T-cell (primary cell): ENCODE results near the gene NFIX. TPM values are rescaled to one million over a fixed set of nuclear protein-coding genes. Genes with fewer than 3 reads are reported as not detected.

Experiments used
- ATAC-seq, 4 experiments: fragments of 200-7000 bp in 3 of 4; fragments of 150-1000 bp in 1 of 4; cut with Tn5 transposase; replicated peaks in 1 of 4; 1 replicate in 3 of 4; 2 replicates in 1 of 4; pipeline ENCODE4 v1.10.0; 2021; ENCODE audit warnings: moderate library complexity in 3 of 4, mild to moderate bottlenecking in 2 of 4, moderate number of reproducible peaks in 1 of 4
- CTCF ChIA-PET, 2 donors: fragments of 300-600 bp; sonication (Branson Sonifier 250); formaldehyde crosslinking; loops; one replicate each; lab custom pipeline; 2022; ENCODE audit warnings: antibody characterized with exemption in 2 of 2; lab: Charles Lee
- POLR2A ChIA-PET, 2 donors: fragments of 300-600 bp; sonication (Branson Sonifier 250); formaldehyde crosslinking; loops; one replicate each; lab custom pipeline; 2022; ENCODE audit warnings: antibody characterized with exemption in 2 of 2; lab: Charles Lee
- DNase-seq, 35 experiments: peaks; one replicate each; pipeline versions ENCODE4 v3.0.0 to v3.0.0-alpha.2; 2013 to 2023
- H3K27ac ChIP-seq: one replicate; pipeline ENCODE4 v1.5.1; 2013; ENCODE audit warnings: low read length
- H3K27me3 ChIP-seq, 2 experiments: replicated peaks in 1 of 2; 1 replicate in 1 of 2; 2 replicates in 1 of 2; pipeline versions ENCODE4 v1.6.1 to v1.7.0; 2013; ENCODE audit warnings: low read length in 1 of 2, mixed read lengths in 1 of 2; ENCODE audit not compliant: control insufficient read depth in 2 of 2, insufficient read depth in 2 of 2; ENCODE audit errors: extremely low read depth in 1 of 2
- H3K36me3 ChIP-seq, 2 donors: 1 replicate in 1 of 2; 2 replicates in 1 of 2; pipeline versions ENCODE4 v1.6.1 to v1.7.0; 2013; ENCODE audit warnings: low read length in 1 of 2; ENCODE audit not compliant: control insufficient read depth in 2 of 2, insufficient read depth in 1 of 2; ENCODE audit errors: extremely low read depth in 1 of 2
- H3K4me1 ChIP-seq, 2 experiments: 1 replicate in 1 of 2; 2 replicates in 1 of 2; pipeline versions ENCODE4 v1.6.1 to v1.7.0; 2013; ENCODE audit warnings: low read length in 2 of 2, mixed read lengths in 1 of 2; ENCODE audit not compliant: insufficient read depth in 2 of 2, control insufficient read depth in 1 of 2; ENCODE audit errors: extremely low read depth in 1 of 2
- H3K4me3 ChIP-seq, 2 donors: 1 replicate in 1 of 2; 2 replicates in 1 of 2; pipeline versions ENCODE4 v1.5.1 to v1.7.0; 2013; ENCODE audit warnings: mild to moderate bottlenecking in 2 of 2, low read length in 1 of 2, moderate library complexity in 1 of 2; ENCODE audit not compliant: control insufficient read depth in 1 of 2; ENCODE audit errors: extremely low read depth in 1 of 2
- H3K9me3 ChIP-seq: 2 replicates; pipeline ENCODE4 v1.7.0; 2013
- H3K27ac Mint-ChIP-seq, 2 donors: one replicate each; pipeline ENCODE4 v1.8.0; 2020 to 2021; ENCODE audit warnings: mild to moderate bottlenecking in 2 of 2, mixed read lengths in 2 of 2
- H3K27me3 Mint-ChIP-seq, 2 donors: one replicate each; pipeline ENCODE4 v1.8.0; 2021 to 2022; ENCODE audit warnings: mixed read lengths in 2 of 2
- H3K36me3 Mint-ChIP-seq: one replicate; pipeline ENCODE4 v1.8.0; 2021; ENCODE audit warnings: mixed read lengths
- H3K4me1 Mint-ChIP-seq, 3 donors: one replicate each; pipeline ENCODE4 v1.8.0; 2020 to 2022; ENCODE audit warnings: mixed read lengths in 3 of 3, mild to moderate bottlenecking in 1 of 3
- H3K4me3 Mint-ChIP-seq, 3 donors: one replicate each; pipeline ENCODE4 v1.8.0; 2020 to 2022; ENCODE audit warnings: mild to moderate bottlenecking in 3 of 3, mixed read lengths in 3 of 3, moderate library complexity in 3 of 3
- H3K9me3 Mint-ChIP-seq, 3 donors: one replicate each; pipeline ENCODE4 v1.8.0; 2020 to 2022; ENCODE audit warnings: mixed read lengths in 3 of 3
- WGBS: methylation state at CpG from one replicate; pipeline ENCODE4 v1.1.5; 2013; ENCODE audit warnings: missing lambda C conversion rate; ENCODE audit not compliant: insufficient coverage; 5-methylcytosine and 5-hydroxymethylcytosine counted together
- total RNA-seq, 35 experiments: library from RNA in 6 of 35; stranded (reverse) in 6 of 35; fragments of 120-200 nt in 1 of 35; gene quantifications; one replicate each; pipeline versions ENCODE4 v1.2.1 to v1.2.4 and lab custom pipeline; 2013 to 2026

Gene NFIX
- total RNA-seq = 1 to 10 TPM; 3.9 to 6.6 (median 6.3) TPM
- total RNA-seq (2013) = 1.7 TPM
- 2.6 to 18.7 (median 5.7) reads per million in 29 experiments for total RNA-seq (lab: John Stamatoyannopoulos, UW)

DNA sequence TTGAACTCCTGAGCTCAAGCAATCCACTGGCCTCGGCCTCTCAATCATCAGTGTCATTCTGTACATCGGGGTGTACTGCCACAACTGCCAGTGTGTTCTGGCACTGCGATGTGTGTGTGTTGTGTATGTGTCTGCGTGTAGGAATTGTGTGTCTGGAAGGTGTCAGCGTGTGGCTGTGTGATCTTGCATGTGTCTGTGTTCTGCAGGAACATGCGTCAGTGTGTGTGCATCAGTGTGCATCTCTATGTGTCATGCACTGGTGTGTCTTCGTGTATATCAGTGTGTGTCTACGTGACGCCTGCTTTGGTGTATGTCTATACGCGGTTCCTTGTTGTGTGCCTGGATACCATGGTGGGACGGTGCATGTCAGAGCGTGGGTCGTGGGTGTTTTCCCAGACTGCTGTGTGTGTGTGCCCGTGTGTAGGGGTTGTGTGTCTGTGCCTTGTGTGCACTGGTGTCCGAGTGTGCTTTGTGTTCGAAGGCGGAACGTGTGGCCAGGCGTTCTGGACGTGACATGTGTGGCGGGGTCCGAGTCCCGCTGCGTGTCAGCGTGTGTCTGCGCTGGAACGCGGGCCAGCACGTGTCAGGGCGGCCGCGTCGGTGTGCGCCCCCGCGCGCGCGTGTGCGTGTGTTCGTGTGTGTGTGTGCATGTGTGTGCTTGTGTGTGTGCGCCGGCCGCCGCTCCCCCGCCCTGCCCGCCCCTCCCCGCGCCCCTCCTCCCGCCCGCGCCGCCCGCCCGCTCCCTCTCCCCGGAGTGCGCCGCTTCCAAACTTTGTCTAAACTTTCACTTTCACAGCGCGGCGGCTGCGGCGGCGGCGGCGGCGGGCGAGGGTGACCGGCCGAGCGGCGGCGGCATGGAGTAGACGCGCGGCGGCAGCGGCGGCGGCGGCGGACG, at the start of gene NFIX:
Gene NFIX (plus strand): TSS at position 775 of the 895 bp plus-strand sequence. CDS start 363 bp downstream, outside the sequence.
- H3K36me3 Mint-ChIP-seq = peaks cover 4% of the 10 kb centered on the region
- peaks cover 9 to 15% (median 14%) of the 10 kb centered on the region in 3 donors for H3K4me1 Mint-ChIP-seq
- DNase-seq (peak in 30 of 35 experiments; percentile 17 to 76 (median 42)), ATAC-seq (peak; percentile 61 to 80 (median 63))
- WGBS = 12% methylated on average over 50 of the region's 84 CpGs
- no peaks in the 10 kb centered on the region for H3K36me3 ChIP-seq
- peaks cover 0 to 5% of the 10 kb centered on the region in 2 donors for H3K27me3 Mint-ChIP-seq
- CTCF ChIA-PET = no interaction called here
- H3K27ac ChIP-seq = no peak within 1 kb of the TSS
- H3K4me3 ChIP-seq = peak within 1 kb of the TSS; percentile 49 to 64
- H3K9me3 ChIP-seq = no peaks in the 10 kb centered on the region
- H3K27ac Mint-ChIP-seq = peak within 1 kb of the TSS; percentile 55 to 78
- H3K4me1 ChIP-seq = peaks cover 3 to 15% of the 10 kb centered on the region in 2 experiments
- H3K4me3 Mint-ChIP-seq = peak within 1 kb of the TSS; percentile 81 to 92 (median 90)
- H3K27me3 ChIP-seq = peaks cover 5 to 27% of the 10 kb centered on the region in 2 experiments
- POLR2A ChIA-PET = no interaction called here
- no peaks in the 10 kb centered on the region for H3K9me3 Mint-ChIP-seq

DNA sequence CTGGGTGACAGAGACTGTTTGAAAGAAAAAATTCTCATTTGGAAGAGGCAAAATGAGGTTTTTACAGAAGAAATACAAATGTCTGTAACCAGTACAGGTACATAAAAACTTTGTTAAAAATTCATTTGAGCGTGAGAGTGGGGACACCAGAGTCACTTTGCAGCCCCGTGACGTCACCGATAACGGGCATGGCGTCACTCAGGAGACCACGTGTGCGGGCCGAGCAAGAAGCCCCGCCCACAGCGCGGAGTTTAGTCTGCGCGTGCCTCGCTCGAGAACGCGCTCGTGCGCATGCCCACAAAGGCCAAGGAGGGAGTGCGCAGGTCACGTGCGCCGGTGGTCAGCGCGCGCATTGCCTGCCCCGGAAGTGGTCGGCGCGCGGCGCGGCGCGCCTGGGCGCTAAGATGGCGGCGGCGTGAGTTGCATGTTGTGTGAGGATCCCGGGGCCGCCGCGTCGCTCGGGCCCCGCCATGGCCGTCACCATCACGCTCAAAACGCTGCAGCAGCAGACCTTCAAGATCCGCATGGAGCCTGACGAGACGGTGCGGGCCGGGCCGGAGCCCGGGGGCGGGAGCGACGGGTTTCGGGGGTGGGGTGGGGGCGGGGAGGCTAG, 49.7 kb upstream of the NFIX start, which contains the start of gene RAD23A:
Gene RAD23A (plus strand): TSS at position 384 of the 613 bp plus-strand sequence. CDS start 87 bp downstream, at position 471.
- no peaks in the 10 kb centered on the region for H3K27me3 ChIP-seq
- Mint-ChIP-seq H3K27ac (peak within 1 kb of the TSS; percentile 91 to 92), H3K27me3 (no peaks in the 10 kb centered on the region), H3K36me3 (peaks cover 39% of the 10 kb centered on the region), H3K9me3 (no peaks in the 10 kb centered on the region), H3K4me3 (peak within 1 kb of the TSS; percentile 86 to 93 (median 88)), H3K4me1 (peaks cover 42 to 54% (median 52%) of the 10 kb centered on the region in 3 donors)
- POLR2A ChIA-PET = interaction anchor here in 1 of 2 donors (0.5 kb wide), 1 partner anchor 22 kb away, joined by 3 read pairs; no protein-coding TSS in a partner anchor
- peaks cover 5 to 61% of the 10 kb centered on the region in 2 experiments for H3K4me1 ChIP-seq
- H3K36me3 ChIP-seq = peaks cover 14 to 72% of the 10 kb centered on the region in 2 donors
- peak within 1 kb of the TSS; percentile 60 to 75 for H3K4me3 ChIP-seq
- H3K9me3 ChIP-seq = no peaks in the 10 kb centered on the region
- DNase-seq (peak; percentile 95 to 100 (median 97)), ATAC-seq (peak; percentile 80 to 86 (median 84))
- peak within 1 kb of the TSS; percentile 89 for H3K27ac ChIP-seq
- CTCF ChIA-PET = no interaction called here
- WGBS = under 1% methylated on average over 60 of the region's 62 CpGs

DNA sequence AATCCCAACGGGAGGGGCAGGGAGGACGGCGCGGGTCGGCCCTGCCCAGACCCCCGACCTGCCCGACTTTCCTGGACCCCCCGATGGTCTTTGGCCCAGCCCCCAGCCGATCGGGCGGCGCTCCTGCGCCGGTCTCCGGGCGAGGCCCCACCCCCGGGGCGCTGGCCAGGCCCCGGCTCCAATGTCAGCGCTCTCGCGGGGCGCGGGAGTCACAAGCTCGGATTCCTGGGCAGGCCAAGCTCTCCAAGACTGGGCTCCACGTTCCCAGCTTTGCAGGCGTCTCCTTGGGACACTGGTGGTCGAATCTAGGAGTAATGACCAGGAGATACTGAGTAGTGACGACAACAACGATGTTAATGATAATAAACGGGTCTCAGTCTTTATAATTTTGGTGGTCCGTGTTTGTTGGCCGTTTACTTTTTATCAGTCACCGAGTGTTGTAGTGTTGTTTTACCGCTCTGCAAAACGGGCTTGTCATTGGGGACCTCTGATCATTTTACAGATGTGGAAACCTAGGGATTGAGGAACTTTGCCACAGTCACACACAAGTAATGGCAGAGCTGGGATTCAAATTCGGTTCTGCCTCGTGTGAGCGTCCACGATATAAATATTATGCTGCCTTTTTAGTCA, 49.1 kb upstream of the NFIX start:
- H3K27me3 ChIP-seq = no peaks in the 10 kb centered on the region
- H3K4me3 Mint-ChIP-seq = peak overlapping the region; percentile 86 to 93 (median 86)
- WGBS = 0% methylated on average over 35 of the region's 40 CpGs
- no peaks in the 10 kb centered on the region for H3K9me3 ChIP-seq
- H3K36me3 ChIP-seq = peaks cover 14 to 66% of the 10 kb centered on the region in 2 donors
- ChIA-PET CTCF (no interaction called here), POLR2A (interaction anchor here in 1 of 2 donors (0.5 to 0.6 kb wide), 2 partner anchors 18 to 21 kb away, joined by 3 to 11 read pairs; no protein-coding TSS in a partner anchor)
- no peaks in the 10 kb centered on the region for H3K27me3 Mint-ChIP-seq
- no peaks in the 10 kb centered on the region for H3K9me3 Mint-ChIP-seq
- H3K27ac ChIP-seq = peak overlapping the region; percentile 89
- peak overlapping the region; percentile 60 to 75 for H3K4me3 ChIP-seq
- ATAC-seq = peak; percentile 34 to 68 (median 62)
- DNase-seq = peak in 17 of 35 experiments; percentile 9 to 57 (median 29)
- peaks cover 37 to 47% (median 46%) of the 10 kb centered on the region in 3 donors for H3K4me1 Mint-ChIP-seq
- peaks cover 5 to 56% of the 10 kb centered on the region in 2 experiments for H3K4me1 ChIP-seq
- H3K27ac Mint-ChIP-seq = peak overlapping the region; percentile 85 to 91
- H3K36me3 Mint-ChIP-seq = peaks cover 37% of the 10 kb centered on the region

DNA sequence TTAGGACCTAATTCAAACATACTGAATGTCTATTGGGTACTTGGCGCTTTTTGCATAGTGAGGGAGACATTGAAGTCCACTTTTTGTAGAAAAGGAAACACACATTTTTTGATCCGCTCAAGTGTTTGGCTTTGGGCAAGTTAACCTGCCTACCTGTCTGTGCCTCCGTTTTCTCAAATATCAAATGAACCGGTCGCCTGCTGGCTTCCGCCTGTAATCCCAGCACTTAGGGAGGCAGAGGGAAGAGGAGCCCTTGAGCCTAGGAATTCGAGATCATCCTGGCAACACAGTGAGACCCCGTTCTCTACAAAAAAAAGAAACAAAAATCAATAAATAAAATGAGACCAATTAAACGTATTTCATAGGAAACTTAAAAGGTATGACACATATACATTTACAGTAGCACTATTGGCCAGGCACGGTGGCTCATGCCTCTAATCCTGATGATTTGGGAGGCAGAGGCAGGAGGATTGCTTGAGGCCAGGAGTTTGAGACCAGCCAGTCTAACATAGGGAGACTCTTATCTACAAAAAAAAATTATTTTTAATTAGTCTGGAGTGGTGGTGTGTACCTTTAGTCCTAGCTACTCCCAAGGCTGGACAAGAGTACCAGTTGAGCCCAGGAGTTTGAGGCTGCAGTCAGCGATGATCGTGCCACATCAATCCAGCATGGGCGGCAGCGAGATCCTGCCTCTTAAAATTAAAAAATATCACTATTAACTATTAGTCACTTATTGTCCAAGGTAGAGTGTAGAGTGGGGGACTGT, 48.4 kb upstream of the NFIX start:
- ChIA-PET CTCF (interaction anchor here in 1 of 2 donors (1.4 kb wide), 1 partner anchor 18 kb away, joined by 4 read pairs; no protein-coding TSS in a partner anchor), POLR2A (interaction anchor here in 1 of 2 donors (0.6 kb wide), 1 partner anchor 17 kb away, joined by 11 read pairs; no protein-coding TSS in a partner anchor)
- no peaks in the 10 kb centered on the region for H3K27me3 Mint-ChIP-seq
- H3K27ac ChIP-seq = peak overlapping the region; percentile 89
- H3K27me3 ChIP-seq = no peaks in the 10 kb centered on the region
- H3K4me1 ChIP-seq = peaks cover 5 to 50% of the 10 kb centered on the region in 2 experiments
- H3K4me1 Mint-ChIP-seq = peaks cover 37 to 44% (median 42%) of the 10 kb centered on the region in 3 donors
- H3K9me3 ChIP-seq = no peaks in the 10 kb centered on the region
- no peaks in the 10 kb centered on the region for H3K9me3 Mint-ChIP-seq
- no CpG with 5 or more reads among the region's 14 CpGs for WGBS
- peaks cover 11 to 63% of the 10 kb centered on the region in 2 donors for H3K36me3 ChIP-seq
- ATAC-seq = no peak
- H3K4me3 Mint-ChIP-seq = peak overlapping the region; percentile 86 to 93 (median 86)
- peak overlapping the region; percentile 60 to 75 for H3K4me3 ChIP-seq
- peaks cover 40% of the 10 kb centered on the region for H3K36me3 Mint-ChIP-seq
- H3K27ac Mint-ChIP-seq = peak overlapping the region; percentile 85 to 91
- no peak for DNase-seq

GRCh38 chr19:12947702-12948611, 47.3 kb upstream of the NFIX start:
- Mint-ChIP-seq H3K4me3 (peak overlapping the region in 2 of 3 donors; percentile 11 to 13), H3K36me3 (peaks cover 33% of the 10 kb centered on the region), H3K27ac (peak overlapping the region in 1 of 2 donors; percentile 41), H3K9me3 (no peaks in the 10 kb centered on the region), H3K4me1 (peaks cover 35 to 38% (median 37%) of the 10 kb centered on the region in 3 donors), H3K27me3 (no peaks in the 10 kb centered on the region)
- DNase-seq (no peak), ATAC-seq (no peak)
- no peaks in the 10 kb centered on the region for H3K27me3 ChIP-seq
- H3K9me3 ChIP-seq = no peaks in the 10 kb centered on the region
- WGBS = 94% methylated on average over 23 of the region's 28 CpGs
- ChIA-PET CTCF (interaction anchor here (0.6 to 1.4 kb wide), 3 partner anchors 17 to 63 kb away, joined by 3 to 4 read pairs (median 3); no protein-coding TSS in a partner anchor), POLR2A (no interaction called here)
- H3K36me3 ChIP-seq = peaks cover 16 to 64% of the 10 kb centered on the region in 2 donors
- H3K4me3 ChIP-seq = no peak overlapping the region
- H3K4me1 ChIP-seq = peaks cover 5 to 40% of the 10 kb centered on the region in 2 experiments
- no peak overlapping the region for H3K27ac ChIP-seq
